Measurements from ENCODE around the gene KAZN.

- no peak for TF ChIP-seq CTCF (IDR thresholded peaks at IDR 0.05; ENCODE audit: poor library complexity)
- no peak for TF ChIP-seq EZH2phosphoT487 (IDR thresholded peaks at IDR 0.05; ENCODE audit: low read depth, severe bottlenecking, unreplicated experiment)
Observed at GRCh38 chr1:14551386-14551785, 47.1 kb upstream of the KAZN start.
